22Rv1 (cell line): ENCODE data around the gene AMPH.

Experiments used
- H3K27ac ChIP-seq: fragments of 450-650 bp; 2 replicates; pipeline ENCODE4 v1.5.1; 2017
- CTCF ChIP-seq: fragments of 450-650 bp; IDR thresholded peaks from 2 replicates; pipeline ENCODE4 v1.5.1; 2017; ENCODE audit warnings: mild to moderate bottlenecking
- ZFX ChIP-seq: fragments of 450-650 bp; IDR thresholded peaks from 2 replicates; pipeline ENCODE4 v1.6.1; 2017; ENCODE audit warnings: antibody characterized with exemption, borderline replicate concordance

Gene AMPH

GRCh38 chr7:38673795-38674194, 42.6 kb upstream of the AMPH start:
- no peak for TF ChIP-seq ZFX
- TF ChIP-seq CTCF, result no peak

GRCh38 chr7:38671911-38672905, 41.0 kb upstream of the AMPH start:
- no peak for TF ChIP-seq CTCF
- no peak for TF ChIP-seq ZFX
- H3K27ac ChIP-seq, result no peak overlapping the region

More at GRCh38 chr7:38673795-38674194, 42.6 kb upstream of the AMPH start:
- no peak overlapping the region for H3K27ac ChIP-seq

GRCh38 chr7:38669965-38670520, 38.9 kb upstream of the AMPH start:
- no peak for TF ChIP-seq CTCF
- TF ChIP-seq ZFX, result no peak
- H3K27ac ChIP-seq, result no peak overlapping the region

- TF ChIP-seq ZFX, result no peak
- TF ChIP-seq CTCF, result no peak
- H3K27ac ChIP-seq, result no peak overlapping the region
Observed at GRCh38 chr7:38664972-38665371, 33.8 kb upstream of the AMPH start.

- peak; percentile 98 for TF ChIP-seq CTCF
- no peak for TF ChIP-seq ZFX
- no peak overlapping the region for H3K27ac ChIP-seq
Observed at GRCh38 chr7:38660427-38661099, 29.4 kb upstream of the AMPH start.

- no peak overlapping the region for H3K27ac ChIP-seq
- TF ChIP-seq ZFX (no peak), CTCF (no peak)
Observed at GRCh38 chr7:38659931-38660330, 28.8 kb upstream of the AMPH start.

- TF ChIP-seq ZFX (no peak), CTCF (no peak)
Observed at GRCh38 chr7:38658921-38659320, 27.7 kb upstream of the AMPH start.

More at GRCh38 chr7:38658921-38659320, 27.7 kb upstream of the AMPH start:
- H3K27ac ChIP-seq, result no peak overlapping the region
